ENCODE data around the gene RNF157.
"Not testable (repeated sequence)": the region's sequence is repeated elsewhere in the genome, so short reads cannot be mapped to it uniquely, and the experiment has no call there.

The RNF157 gene

GRCh38 chr17:76226749-76227148 is 13.5 kb downstream of the RNF157 start:
- not testable (repeated sequence) for DNase-seq

GRCh38 chr17:76225373-76226086 is 14.8 kb downstream of the RNF157 start:
- not testable (repeated sequence) for DNase-seq

- no peak for DNase-seq
These were observed 16.5 kb downstream of the RNF157 start for GRCh38 chr17:76223802-76224201.

GRCh38 chr17:76219670-76220383 is 20.5 kb downstream of the RNF157 start:
- DNase-seq = no peak

- no peak for DNase-seq
These were observed 23.2 kb downstream of the RNF157 start for GRCh38 chr17:76217081-76217480.

DNA sequence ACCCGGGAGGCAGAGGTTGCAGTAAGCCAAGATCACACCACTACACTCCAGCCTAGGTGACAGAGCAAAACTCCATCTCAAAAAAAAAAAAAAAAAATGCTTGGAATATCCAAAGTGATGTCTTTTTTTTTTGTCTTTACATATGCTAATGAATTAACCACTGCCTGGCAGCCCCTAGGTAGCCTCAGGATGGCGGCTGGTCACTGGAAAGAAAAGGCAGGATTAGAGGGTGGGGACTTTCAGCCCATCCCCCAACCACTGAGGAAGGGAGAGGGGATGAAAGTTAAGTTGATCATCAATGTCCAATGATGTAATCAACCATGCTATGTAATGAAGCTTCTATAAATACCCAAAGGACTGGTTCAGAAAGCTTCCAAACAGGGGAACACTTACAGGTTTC is 26.8 kb downstream of the RNF157 start:
- DNase-seq = no peak

DNA sequence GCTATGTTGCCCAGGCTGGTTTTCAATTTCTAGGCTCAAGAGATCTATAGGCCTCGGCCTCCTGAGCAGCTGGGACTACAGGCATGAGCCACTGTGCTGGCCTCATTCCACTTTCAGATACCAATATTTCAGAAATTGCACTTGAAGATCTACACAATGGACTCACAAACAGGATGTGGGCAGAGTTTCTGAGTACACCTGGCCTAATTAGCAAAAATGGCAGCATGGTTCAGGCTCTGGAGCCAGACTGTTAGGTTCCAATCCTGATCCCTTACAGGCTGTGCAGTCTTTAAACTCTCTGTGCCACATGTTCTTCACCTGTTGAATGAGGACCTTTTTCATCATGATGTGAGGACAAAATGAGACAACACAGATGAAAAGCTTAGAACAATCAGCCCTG is 32.2 kb downstream of the RNF157 start:
- DNase-seq = no peak

- DNase-seq = no peak
These were observed 32.8 kb downstream of the RNF157 start for GRCh38 chr17:76207275-76208059.

GRCh38 chr17:76205542-76206144 is 34.6 kb downstream of the RNF157 start:
- DNase-seq = not testable (repeated sequence)

DNA sequence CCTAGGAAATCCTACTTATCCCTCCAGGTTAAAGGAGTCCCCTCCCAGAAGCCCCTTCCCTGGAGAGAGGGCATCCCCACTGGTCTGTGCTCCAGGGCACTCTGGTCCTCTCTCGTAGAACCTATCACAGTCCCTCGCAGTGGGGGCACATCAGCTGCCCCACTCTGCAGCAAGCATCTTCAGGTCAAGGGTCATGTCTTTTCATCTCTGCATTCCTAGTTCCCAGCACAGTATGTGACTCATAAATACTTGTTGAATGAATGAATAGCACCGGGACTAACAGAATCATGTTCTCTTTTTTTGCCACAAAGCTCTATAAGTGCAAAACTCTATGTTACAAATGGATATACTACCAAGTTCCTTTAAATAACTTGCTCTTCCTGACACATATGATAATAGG is 36.0 kb downstream of the RNF157 start:
- DNase-seq = no peak

DNA sequence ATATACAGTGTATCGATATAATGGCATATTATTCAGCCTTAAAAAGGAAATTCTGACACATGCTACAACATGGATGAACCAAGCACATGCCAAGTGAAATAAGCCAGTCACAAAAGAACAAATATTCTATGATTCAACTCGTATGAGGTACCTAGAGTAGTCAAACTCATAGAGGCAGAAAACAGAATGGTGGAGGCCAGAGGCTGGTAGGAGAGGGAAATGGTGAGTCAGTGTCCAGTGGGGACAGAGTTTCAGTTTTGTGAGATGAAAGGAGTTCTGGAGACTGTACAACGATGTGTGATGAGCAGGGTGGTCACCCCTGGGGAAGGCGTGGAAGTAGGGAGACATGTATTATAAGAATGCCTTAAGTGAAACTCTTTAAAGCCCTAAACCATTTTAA is 39.9 kb downstream of the RNF157 start:
- DNase-seq = no peak

GRCh38 chr17:76199469-76199868 is 40.8 kb downstream of the RNF157 start:
- no peak for DNase-seq

- no peak for DNase-seq
These were observed 41.6 kb downstream of the RNF157 start for GRCh38 chr17:76198702-76199101.

GRCh38 chr17:76197911-76198310 is 42.4 kb downstream of the RNF157 start:
- DNase-seq = no peak

DNA sequence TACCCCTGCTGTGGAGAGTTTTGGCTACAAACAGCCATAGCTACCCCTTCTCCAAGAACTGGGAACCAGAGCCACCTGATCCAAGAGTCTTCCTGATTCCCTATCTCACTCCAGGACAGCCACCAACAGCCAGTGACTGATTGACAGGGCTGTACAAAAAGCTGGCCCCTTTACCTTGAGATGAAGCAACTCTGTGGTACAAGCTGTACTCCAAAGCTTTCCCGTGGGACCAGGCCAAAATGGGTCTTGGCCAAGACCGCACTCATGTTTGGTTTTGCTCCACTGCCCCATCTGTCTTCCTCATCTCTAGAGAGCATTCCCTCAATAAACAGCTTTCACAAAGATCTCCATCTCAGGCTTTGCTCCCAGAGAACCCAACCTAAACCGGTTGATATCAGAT is 43.6 kb downstream of the RNF157 start:
- DNase-seq = no peak

GRCh38 chr17:76195281-76196096 is 44.8 kb downstream of the RNF157 start:
- no peak for DNase-seq

GRCh38 chr17:76193591-76193990 is 46.7 kb downstream of the RNF157 start:
- no peak for DNase-seq

GRCh38 chr17:76191896-76192295 is 48.4 kb downstream of the RNF157 start:
- DNase-seq = no peak

- DNase-seq = no peak
These were observed 50.6 kb downstream of the RNF157 start for GRCh38 chr17:76189741-76190140.

DNA sequence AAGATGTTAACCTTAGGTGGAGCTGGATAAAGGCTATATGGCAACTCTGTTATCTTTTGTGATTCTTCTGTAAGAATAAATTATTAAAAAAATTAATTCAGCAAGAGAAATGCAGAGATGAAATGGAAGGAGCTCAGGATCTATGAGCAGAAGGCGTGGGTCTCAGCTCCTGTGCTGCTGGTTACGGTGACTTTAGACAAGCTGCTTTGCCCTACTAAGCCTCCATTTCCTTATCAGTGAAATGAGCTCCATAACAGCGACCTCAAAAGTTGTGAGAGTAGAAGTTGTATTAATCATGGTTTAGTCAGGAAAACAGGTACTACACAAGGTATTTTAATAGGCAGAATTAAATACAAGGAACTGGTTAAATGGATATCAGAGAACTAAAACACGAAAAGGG is 51.0 kb downstream of the RNF157 start:
- DNase-seq = no peak

GRCh38 chr17:76188213-76189016 is 51.9 kb downstream of the RNF157 start:
- DNase-seq = no peak

DNA sequence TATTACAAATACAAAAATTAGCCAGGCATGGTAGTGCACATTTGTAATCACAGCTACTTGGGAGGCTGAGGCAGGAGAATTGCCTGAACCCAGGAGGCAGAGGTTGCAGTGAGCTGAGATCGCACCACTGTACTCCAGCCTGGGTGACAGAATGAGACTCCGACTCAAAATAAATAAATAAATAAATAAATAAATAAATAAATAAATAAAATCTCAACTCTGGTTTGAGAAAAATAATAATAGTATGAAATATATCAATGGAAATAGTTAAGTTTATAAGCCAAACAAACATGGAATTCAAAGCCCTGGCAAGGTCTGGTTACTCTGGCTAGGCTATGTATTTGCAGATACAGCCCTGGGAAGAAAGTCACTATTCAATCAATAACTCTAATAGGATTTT is 53.5 kb downstream of the RNF157 start:
- DNase-seq = not testable (repeated sequence)

Data from NCI-H1436 treated with DMSO at 0.1 percent for 48 hours (cell line).